CD14-positive monocyte (primary cell): ENCODE results near the gene IPO8. TPM values are rescaled to one million over a fixed set of nuclear protein-coding genes. Genes with fewer than 3 reads are reported as not detected.

Source experiments
- DNase-seq, 3 donors: peaks; one replicate each; pipeline ENCODE4 v3.0.0-alpha.2; 2011 to 2022
- H2AFZ ChIP-seq: 2 replicates; pipeline ENCODE4 v1.6.0; 2012; ENCODE audit warnings: mild to moderate bottlenecking, low read depth, low read length, inconsistent platforms; ENCODE audit not compliant: insufficient read depth, poor library complexity, severe bottlenecking
- H3K27ac ChIP-seq, 2 donors: 1 replicate in 1 of 2; 2 replicates in 1 of 2; pipeline ENCODE4 v1.5.1; 2012 to 2013; ENCODE audit warnings: low read length in 2 of 2, control low read depth in 1 of 2, inconsistent platforms in 1 of 2, low read depth in 1 of 2, mild to moderate bottlenecking in 1 of 2
- H3K27me3 ChIP-seq, 2 donors: one replicate each; pipeline versions ENCODE4 v1.6.0 to v1.6.1; 2011 to 2013; ENCODE audit warnings: low read length in 2 of 2; ENCODE audit not compliant: control insufficient read depth in 2 of 2, insufficient read depth in 2 of 2
- H3K36me3 ChIP-seq, 2 donors: replicated peaks in 1 of 2; 1 replicate in 1 of 2; 2 replicates in 1 of 2; pipeline versions ENCODE4 v1.5.1 to v1.6.1; 2012 to 2013; ENCODE audit warnings: low read length in 2 of 2, control low read depth in 1 of 2, inconsistent platforms in 1 of 2, mild to moderate bottlenecking in 1 of 2; ENCODE audit not compliant: insufficient read depth in 2 of 2, control insufficient read depth in 1 of 2
- H3K4me1 ChIP-seq, 2 donors: 1 replicate in 1 of 2; 2 replicates in 1 of 2; pipeline versions ENCODE4 v1.5.1 to v1.6.1; 2012 to 2013; ENCODE audit warnings: low read length in 2 of 2, control low read depth in 1 of 2, inconsistent platforms in 1 of 2, mild to moderate bottlenecking in 1 of 2, moderate library complexity in 1 of 2; ENCODE audit not compliant: insufficient read depth in 2 of 2, control insufficient read depth in 1 of 2
- H3K4me2 ChIP-seq: replicated peaks from 2 replicates; pipeline ENCODE3; 2012; ENCODE audit warnings: low read length, moderate library complexity, mild to moderate bottlenecking; ENCODE audit not compliant: poor library complexity, severe bottlenecking; ENCODE audit errors: extremely low read depth
- H3K4me3 ChIP-seq, 3 experiments: fragments of 200-600 bp in 1 of 3; sonication (generic) in 1 of 3; replicated peaks in 1 of 3; 1 replicate in 2 of 3; 2 replicates in 1 of 3; pipeline ENCODE4 v1.5.1; 2011 to 2013; ENCODE audit warnings: low read length in 3 of 3, mild to moderate bottlenecking in 3 of 3, control low read depth in 2 of 3, low read depth in 2 of 3, inconsistent platforms in 1 of 3, moderate library complexity in 1 of 3
- H3K79me2 ChIP-seq: 2 replicates; pipeline ENCODE4 v1.6.0; 2012; ENCODE audit warnings: mild to moderate bottlenecking, control low read depth, inconsistent platforms, low read length, moderate library complexity; ENCODE audit not compliant: insufficient read depth
- H3K9ac ChIP-seq: 2 replicates; pipeline ENCODE4 v1.6.0; 2017; ENCODE audit warnings: low read length, mild to moderate bottlenecking; ENCODE audit not compliant: insufficient read depth, poor library complexity, severe bottlenecking
- H3K9me3 ChIP-seq, 2 donors: replicated peaks in 1 of 2; 1 replicate in 1 of 2; 2 replicates in 1 of 2; pipeline versions ENCODE4 v1.5.1 to v1.6.1; 2012 to 2013; ENCODE audit warnings: low read length in 2 of 2, control low read depth in 1 of 2; ENCODE audit not compliant: control insufficient read depth in 1 of 2, insufficient read depth in 1 of 2
- H4K20me1 ChIP-seq: 2 replicates; pipeline ENCODE4 v1.6.0; 2012; ENCODE audit warnings: mild to moderate bottlenecking, low read length, control low read depth, moderate library complexity; ENCODE audit not compliant: insufficient read depth
- H3K27ac Mint-ChIP-seq, 7 donors: one replicate each; pipeline ENCODE4 v1.8.0; 2020; ENCODE audit warnings: mild to moderate bottlenecking in 7 of 7, mixed read lengths in 7 of 7, moderate library complexity in 6 of 7, inconsistent platforms in 2 of 7
- H3K27me3 Mint-ChIP-seq, 3 donors: one replicate each; pipeline ENCODE4 v1.8.0; 2021 to 2022; ENCODE audit warnings: low read depth in 3 of 3, mild to moderate bottlenecking in 3 of 3, mixed read lengths in 3 of 3, moderate library complexity in 3 of 3, inconsistent platforms in 1 of 3
- H3K36me3 Mint-ChIP-seq, 2 donors: one replicate each; pipeline ENCODE4 v1.8.0; 2020; ENCODE audit warnings: mixed read lengths in 2 of 2, inconsistent platforms in 1 of 2, mild to moderate bottlenecking in 1 of 2
- H3K4me1 Mint-ChIP-seq: one replicate; pipeline ENCODE4 v1.8.0; 2020; ENCODE audit warnings: mild to moderate bottlenecking, mixed read lengths
- H3K4me3 Mint-ChIP-seq, 2 donors: one replicate each; pipeline ENCODE4 v1.8.0; 2020; ENCODE audit warnings: mild to moderate bottlenecking in 2 of 2, mixed read lengths in 2 of 2, moderate library complexity in 1 of 2
- H3K9me3 Mint-ChIP-seq, 7 donors: one replicate each; pipeline ENCODE4 v1.8.0; 2020 to 2022; ENCODE audit warnings: mixed read lengths in 7 of 7, mild to moderate bottlenecking in 6 of 7, moderate library complexity in 6 of 7, inconsistent platforms in 2 of 7
- WGBS: methylation state at CpG from one replicate; pipeline ENCODE4 v1.1.5; 2013; ENCODE audit warnings: missing lambda C conversion rate; ENCODE audit not compliant: insufficient coverage; 5-methylcytosine and 5-hydroxymethylcytosine counted together
- intact Hi-C, 2 donors: fragments of 100-400 bp; cut with micrococcal nuclease; formaldehyde crosslinking; loops; one replicate each; pipeline versions ENCODE4 v1.15.0 to v1.15.1; 2023
- polyA plus RNA-seq, 3 donors: library from polyadenylated mRNA; depleted of rRNA in 1 of 3; unstranded in 2 of 3; stranded (reverse) in 1 of 3; fragments of 300-500 nt in 2 of 3; fragments of >200 nt in 1 of 3; fragmentation: Illumina TruSeq in 2 of 3; gene quantifications; 1 replicate in 2 of 3; 2 replicates in 1 of 3; pipeline ENCODE4 v1.2.3, GENCODE V29; 2012 to 2021
- TF ChIP-seq, protein P1 (sequence below): fragments of 200-600 bp; IDR thresholded peaks from one replicate; pipeline ENCODE4 v1.8.0; 2022; ENCODE audit warnings: antibody characterized with exemption, mild to moderate bottlenecking

IPO8 gene
- polyA plus RNA-seq, 3 donors = 8.4 to 15.8 (median 12.5) TPM

GRCh38 chr12:30598889-30599288 lies 96.8 kb downstream of the IPO8 start:
- H3K4me1 Mint-ChIP-seq = no peaks in the 10 kb centered on the region
- TF ChIP-seq, protein P1, sequence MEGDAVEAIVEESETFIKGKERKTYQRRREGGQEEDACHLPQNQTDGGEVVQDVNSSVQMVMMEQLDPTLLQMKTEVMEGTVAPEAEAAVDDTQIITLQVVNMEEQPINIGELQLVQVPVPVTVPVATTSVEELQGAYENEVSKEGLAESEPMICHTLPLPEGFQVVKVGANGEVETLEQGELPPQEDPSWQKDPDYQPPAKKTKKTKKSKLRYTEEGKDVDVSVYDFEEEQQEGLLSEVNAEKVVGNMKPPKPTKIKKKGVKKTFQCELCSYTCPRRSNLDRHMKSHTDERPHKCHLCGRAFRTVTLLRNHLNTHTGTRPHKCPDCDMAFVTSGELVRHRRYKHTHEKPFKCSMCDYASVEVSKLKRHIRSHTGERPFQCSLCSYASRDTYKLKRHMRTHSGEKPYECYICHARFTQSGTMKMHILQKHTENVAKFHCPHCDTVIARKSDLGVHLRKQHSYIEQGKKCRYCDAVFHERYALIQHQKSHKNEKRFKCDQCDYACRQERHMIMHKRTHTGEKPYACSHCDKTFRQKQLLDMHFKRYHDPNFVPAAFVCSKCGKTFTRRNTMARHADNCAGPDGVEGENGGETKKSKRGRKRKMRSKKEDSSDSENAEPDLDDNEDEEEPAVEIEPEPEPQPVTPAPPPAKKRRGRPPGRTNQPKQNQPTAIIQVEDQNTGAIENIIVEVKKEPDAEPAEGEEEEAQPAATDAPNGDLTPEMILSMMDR = no peak
- Histone ChIP-seq H3K9me3 (peaks cover 10 to 19% of the 10 kb centered on the region in 2 donors), H3K4me3 (no peak overlapping the region), H3K9ac (no peak overlapping the region), H3K4me2 (no peak overlapping the region), H3K27me3 (no peaks in the 10 kb centered on the region), H4K20me1 (no peaks in the 10 kb centered on the region), H3K79me2 (no peaks in the 10 kb centered on the region), H2AFZ (no peak overlapping the region), H3K36me3 (no peaks in the 10 kb centered on the region), H3K27ac (no peak overlapping the region), H3K4me1 (no peaks in the 10 kb centered on the region)
- H3K27ac Mint-ChIP-seq = no peak overlapping the region
- no peak for DNase-seq
- 91% methylated on average over 3 of the region's 7 CpGs for WGBS
- peaks cover 9 to 27% (median 15%) of the 10 kb centered on the region in 7 donors for H3K9me3 Mint-ChIP-seq
- no peaks in the 10 kb centered on the region for H3K36me3 Mint-ChIP-seq
- H3K4me3 Mint-ChIP-seq = no peak overlapping the region
- intact Hi-C loops = no loop called here
- peaks cover 0 to 2% (median 0%) of the 10 kb centered on the region in 3 donors for H3K27me3 Mint-ChIP-seq

DNA sequence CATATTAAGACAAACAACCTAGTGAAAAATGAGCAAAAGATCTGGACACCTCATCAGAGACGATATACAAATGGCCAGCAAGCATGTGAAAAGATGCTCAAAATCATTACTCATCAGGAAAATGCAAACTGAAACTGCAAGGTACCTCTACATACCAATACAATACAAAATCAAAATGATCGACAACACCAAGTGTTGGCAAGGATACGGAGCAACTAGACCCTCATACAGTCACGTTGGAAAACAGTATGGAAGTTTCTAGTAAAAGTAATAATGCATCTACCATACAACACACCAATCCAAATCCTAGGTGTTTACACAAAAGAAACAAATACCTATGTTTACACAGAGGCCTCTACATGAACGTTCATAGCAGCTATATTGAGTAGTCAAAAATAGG lies 99.9 kb downstream of the IPO8 start:
- WGBS = 67% methylated on average over 1 of the region's 5 CpGs
- Histone ChIP-seq H3K9ac (no peak overlapping the region), H3K27me3 (no peaks in the 10 kb centered on the region), H3K4me2 (no peak overlapping the region), H3K9me3 (peaks cover 0 to 3% of the 10 kb centered on the region in 2 donors), H3K27ac (no peak overlapping the region), H3K79me2 (no peaks in the 10 kb centered on the region), H2AFZ (no peak overlapping the region), H3K36me3 (no peaks in the 10 kb centered on the region), H4K20me1 (no peaks in the 10 kb centered on the region), H3K4me1 (no peaks in the 10 kb centered on the region), H3K4me3 (no peak overlapping the region)
- no peak overlapping the region for H3K27ac Mint-ChIP-seq
- no peak for DNase-seq
- intact Hi-C loops = no loop called here
- H3K9me3 Mint-ChIP-seq = peaks cover 2 to 15% (median 10%) of the 10 kb centered on the region in 7 donors
- H3K27me3 Mint-ChIP-seq = no peaks in the 10 kb centered on the region
- H3K36me3 Mint-ChIP-seq = no peaks in the 10 kb centered on the region
- TF ChIP-seq, protein P1 = no peak
- no peak overlapping the region for H3K4me3 Mint-ChIP-seq
- no peaks in the 10 kb centered on the region for H3K4me1 Mint-ChIP-seq
